Hematopoietic multipotent progenitor cell treated with erythropoietin and hydrocortisone succinate and interleukin-3 and kit ligand, for 4 days (in vitro differentiated cells): ENCODE measurements around the gene PYGB.
A peak's percentile ranks its signal among the peaks of the same experiment; 100 is the strongest.

Source experiments
- DNase-seq: peaks from one replicate; pipeline ENCODE4 v3.0.0-alpha.2; 2015

PYGB gene

GRCh38 chr20:25247956-25248785 is at the start of gene PYGB:
Gene PYGB (plus strand): TSS chr20:25248085. CDS start chr20:25248179, 94 bp downstream.
- DNase-seq = peak; percentile 90

DNA sequence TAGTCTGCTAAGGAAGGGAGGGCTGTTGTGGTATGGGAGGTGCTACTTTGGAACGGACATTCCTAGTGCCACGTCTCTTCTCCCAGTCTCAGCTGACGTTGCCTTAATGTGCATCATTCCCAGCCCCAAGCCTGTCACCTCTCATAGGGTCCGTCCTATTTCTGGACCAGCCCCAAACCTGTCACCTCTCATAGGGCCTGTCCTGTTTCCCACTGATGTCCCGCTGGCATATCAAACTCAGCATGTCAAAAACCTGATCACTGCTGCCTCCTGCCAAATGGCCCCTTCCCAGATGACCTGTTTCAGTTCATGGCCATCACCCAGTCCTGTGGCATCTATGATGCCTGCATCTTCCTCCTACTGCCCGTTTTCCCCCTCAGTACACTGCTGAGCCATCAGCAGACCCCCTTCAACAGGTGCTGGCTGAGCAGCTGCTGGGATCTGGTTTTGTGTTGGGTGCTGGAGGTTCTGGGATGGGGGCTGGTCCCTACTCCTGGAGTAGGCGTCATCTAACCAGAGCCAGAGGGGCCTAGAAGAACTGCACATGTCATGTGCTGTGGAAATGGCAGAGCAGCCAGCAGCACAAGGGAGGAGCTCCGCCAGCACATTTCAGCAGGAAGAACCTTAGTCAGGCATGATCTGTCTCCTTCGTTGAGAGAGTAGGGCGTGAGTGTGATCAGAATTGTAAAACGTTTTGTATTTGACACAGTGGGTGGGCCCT is 49.1 kb upstream of the PYGB start:
- no peak for DNase-seq

GRCh38 chr20:25199473-25200260 is 48.2 kb upstream of the PYGB start:
- DNase-seq = no peak

DNA sequence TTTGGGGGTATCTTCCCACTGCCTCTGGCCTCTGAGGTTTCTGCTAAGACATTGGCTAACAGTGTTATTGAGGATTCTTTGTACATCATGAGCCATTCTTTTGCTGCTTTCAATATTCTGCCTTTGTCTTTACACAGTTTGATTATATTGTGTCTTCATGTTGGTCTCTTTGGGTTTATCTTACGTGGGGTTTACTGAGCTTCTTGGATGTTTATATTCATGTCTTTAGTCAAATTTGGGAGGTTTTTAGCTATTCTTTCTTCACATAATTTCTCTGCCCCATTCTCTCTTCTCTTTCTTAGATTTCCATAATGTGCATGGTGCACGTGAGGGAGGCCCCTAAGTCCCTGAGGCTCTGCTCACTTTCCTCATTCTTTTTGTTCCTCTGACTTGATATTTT is 44.8 kb upstream of the PYGB start:
- no peak for DNase-seq

DNA sequence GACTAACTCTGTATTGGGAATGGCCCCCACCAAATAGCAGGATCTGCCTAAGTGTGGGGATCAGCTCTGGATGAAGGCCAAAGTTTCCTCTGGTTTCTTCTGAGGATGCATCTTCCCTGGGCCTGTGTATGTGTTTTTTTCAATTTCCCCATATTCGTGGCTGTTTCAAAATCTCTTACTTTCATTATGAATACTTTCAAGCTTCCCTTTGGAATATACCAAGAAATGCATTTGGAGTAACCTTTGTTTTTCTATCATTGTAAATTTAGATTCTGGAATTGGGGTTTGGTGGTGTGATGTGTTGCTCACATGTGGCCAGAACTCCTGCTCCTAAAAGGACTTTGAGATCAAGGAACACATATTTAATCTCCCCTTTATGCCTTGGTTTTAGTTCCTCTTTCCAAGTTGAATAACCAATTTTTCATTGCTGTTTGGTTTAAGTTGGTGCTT is 44.0 kb upstream of the PYGB start:
- peak; percentile 46 for DNase-seq

- peak; percentile 37 for DNase-seq
Measured at GRCh38 chr20:25204550-25205276, 43.2 kb upstream of the PYGB start.

DNA sequence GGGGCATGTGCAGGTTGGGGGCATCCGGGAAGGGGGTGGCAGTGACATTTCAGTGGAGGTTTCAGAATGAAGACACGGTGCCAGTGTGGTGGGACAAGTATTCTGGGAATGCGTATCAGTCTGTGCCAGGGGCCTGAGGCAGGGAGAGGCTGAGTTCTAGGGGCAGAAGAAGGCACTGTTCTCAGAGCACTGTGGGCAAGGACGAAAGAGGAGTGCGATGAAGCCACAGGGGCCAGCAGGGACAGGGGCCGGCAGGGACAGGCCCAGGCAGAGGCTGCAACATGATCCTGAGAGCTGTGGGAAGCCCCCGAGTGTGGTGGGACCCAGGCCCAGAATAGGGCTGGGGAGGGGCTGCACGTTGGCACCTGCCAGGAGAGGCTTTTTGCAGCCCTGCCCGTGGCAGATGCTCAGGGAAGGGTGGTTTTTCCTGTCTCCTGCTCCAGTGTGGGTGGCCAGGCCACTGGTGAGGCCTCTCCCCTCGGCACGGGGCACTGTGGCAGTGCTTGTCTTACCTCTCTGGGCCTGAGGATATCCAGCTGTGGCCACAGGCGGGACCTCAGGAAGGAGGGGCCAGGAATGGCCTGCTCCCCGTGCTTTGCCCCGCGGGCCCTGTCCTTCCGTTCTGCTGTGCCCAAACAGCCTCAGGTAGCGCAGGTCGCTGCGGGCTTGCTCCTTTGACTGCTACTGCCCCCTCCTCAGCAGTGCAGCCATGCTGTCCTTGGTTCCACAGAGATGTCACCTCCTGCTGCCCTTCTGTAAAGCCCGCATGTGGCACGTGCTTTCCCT is 42.4 kb upstream of the PYGB start:
- DNase-seq = no peak

DNA sequence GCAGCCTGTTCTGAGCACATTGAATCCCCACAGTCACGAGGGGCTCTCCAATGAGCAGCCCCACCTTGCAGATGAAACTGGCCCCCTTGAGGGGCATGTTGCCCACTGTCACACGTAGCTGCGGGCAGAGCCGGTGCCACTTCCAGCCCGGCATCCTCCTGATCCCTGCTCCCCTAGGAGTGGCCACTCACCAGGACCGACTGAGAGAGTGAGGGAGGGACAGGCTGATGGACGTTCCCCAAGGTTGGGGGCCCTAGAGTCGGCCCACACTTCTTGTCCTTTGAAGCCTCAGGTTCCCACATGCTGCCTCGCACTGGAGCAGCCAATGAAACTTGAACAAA is 41.9 kb upstream of the PYGB start:
- DNase-seq = no peak

DNA sequence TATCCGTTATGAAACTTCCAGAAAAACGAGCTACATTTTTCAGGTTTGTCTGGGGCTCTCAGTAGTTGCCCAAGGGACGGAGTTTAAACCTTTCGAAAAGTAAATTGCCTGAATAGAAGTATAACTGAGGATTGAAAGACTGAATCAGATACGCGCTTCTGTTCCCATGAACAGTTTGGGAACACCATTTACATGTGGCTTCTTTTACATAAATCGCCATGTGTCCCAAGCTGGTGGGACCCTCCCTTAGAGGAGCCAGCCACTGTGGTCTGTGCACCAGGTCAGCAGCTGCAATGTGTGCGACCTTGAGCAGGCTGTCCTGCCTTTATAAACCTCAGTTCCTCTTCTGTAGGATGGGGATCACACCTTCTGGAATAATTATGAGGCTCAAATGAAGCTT is 41.3 kb upstream of the PYGB start:
- no peak for DNase-seq

GRCh38 chr20:25207149-25207959 is 40.5 kb upstream of the PYGB start:
- DNase-seq = no peak

DNA sequence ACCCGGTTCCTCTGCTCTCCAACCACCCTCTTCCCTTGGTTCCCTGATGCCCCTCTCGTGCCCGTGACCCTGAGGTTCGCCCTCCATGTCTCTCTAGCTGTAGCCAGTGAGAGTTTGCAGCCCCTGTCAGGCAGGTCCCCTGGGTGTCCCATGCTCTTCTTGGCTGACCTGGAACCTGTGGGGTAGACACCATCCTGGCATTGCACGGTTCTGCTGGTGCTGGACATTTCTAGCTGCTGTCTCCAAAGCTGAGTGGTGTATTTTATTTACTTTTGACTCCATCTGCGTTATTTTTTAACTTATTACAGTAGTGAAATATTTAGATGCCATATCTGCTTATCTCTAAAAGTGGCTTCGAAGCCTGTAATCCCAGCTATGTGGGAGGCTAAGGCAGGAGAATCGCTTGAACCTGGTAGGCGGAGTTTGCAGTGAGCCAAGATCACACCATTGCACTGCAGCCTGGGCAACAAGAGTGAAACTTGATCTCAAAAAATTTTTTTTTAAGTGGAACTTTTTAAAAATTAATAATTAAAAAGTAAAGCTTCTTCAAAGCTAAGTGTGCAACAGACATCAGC is 39.8 kb upstream of the PYGB start:
- DNase-seq = no peak

- no peak for DNase-seq
Measured at GRCh38 chr20:25209400-25209799, 38.5 kb upstream of the PYGB start.

DNA sequence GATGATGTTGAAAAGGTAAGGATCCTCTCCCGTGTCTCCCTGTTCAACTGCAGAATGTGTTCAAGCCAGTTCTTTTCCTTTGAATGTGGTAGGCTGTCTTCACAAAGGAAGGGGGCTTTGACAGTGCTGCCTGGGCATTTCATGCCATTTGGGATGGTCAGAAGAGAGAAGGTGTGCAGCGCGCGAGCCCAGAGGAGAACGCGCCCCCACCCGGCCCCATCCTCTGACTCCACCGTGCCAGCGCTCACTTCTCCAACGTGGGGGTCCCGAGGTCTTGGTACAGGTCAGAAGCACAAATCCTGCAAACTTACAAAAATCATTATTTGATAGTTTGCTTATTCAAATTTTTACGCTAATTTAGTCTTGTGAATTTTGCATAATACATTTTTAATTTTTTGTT is 38.0 kb upstream of the PYGB start:
- DNase-seq = no peak

GRCh38 chr20:25211273-25211672 is 36.6 kb upstream of the PYGB start:
- DNase-seq = no peak

DNA sequence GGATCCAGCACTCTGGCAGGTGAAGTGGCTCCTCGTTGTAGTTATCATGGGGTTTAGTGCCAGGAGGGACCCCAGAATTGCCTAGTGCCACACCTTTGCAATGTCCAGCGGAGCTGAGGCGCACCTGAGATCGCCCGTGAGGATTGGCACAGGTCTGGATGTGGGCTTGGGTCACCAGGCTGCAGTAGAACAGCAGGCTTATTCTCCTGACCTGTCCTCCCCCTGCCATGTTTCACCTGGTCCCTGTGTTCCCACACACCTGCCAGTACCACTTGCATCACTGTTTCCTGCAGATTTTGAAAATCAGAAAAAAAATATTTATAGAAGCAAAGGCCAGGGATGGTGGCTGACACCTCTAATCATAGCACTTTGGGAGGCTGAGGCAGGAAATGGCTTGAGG is 35.6 kb upstream of the PYGB start:
- no peak for DNase-seq

DNA sequence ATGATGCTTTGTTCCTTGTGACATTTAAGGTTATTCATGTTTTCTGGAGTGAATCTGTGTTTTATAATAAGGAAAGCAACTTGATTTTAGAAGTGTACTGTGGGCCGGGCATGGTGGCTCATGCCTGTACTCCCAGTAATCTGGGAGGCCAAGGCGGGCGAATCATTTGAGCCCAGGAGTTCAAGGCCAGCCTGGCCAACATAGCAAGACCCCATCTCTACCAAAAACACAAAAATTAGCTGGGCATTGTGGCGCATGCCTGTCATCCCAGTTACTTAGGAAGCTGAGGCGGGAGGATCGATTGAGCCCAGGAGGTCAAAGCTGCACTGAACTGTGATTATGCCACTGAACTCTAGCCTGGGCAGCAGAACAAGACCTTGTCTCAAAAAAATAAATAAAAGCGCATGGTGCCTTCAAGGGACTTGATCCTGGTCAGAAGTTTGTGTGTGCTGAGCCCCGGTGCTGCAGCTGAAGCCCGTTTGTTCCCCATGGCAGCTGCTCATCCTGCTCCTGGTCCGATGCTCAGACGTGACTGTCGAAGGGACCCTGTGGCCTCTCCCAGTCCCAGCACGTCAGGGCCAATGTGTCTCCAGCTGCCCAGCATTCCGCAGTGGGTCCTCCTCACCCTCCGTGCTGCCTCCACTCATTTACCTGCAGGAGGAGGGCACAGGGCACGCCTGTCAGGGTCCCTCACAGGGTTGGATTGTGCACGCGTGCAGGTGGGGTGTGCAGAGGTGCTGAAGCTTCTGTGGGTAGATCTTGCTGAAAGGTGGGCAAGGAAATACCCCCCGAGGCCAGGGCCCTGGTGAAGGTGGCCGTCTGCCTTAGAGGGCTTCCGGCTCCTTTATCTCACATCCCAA is 34.1 kb upstream of the PYGB start:
- DNase-seq = no peak

DNA sequence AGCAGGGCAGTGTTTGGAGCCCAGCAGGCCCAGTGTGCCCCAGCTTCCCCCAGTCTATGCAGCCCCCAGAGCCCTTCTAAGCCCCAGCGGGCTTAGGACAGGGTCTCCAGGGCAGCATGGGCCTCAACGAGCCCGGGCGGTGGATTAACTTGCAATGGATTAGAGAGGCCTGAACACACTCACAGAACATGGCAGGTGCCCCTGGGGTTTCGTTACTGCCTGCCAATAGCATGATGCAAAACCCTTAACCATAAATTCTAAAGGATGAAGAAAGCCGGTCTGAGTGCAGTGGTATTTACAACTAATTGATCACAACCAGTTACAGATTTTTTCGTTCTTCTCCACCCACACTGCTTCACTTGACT is 33.5 kb upstream of the PYGB start:
- DNase-seq = no peak

DNA sequence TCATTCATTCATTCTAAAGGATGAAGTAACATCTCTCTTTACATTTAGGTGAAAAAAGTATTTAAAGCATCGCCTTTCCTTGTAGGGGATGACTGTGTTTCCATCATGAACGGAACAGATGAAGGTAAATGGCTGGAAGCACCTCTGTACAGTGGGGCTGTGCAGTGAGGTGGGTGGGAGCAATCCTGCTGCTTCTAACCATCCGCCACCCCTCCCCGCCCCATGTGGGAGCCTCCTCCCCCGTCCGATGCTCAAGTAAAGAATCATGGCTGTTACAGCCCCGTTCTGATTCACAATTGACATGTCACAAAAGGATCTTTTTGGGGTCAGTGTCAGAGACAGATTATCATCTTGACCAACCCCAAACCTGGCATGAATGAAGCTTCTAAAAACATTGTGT is 33.1 kb upstream of the PYGB start:
- no peak for DNase-seq

DNA sequence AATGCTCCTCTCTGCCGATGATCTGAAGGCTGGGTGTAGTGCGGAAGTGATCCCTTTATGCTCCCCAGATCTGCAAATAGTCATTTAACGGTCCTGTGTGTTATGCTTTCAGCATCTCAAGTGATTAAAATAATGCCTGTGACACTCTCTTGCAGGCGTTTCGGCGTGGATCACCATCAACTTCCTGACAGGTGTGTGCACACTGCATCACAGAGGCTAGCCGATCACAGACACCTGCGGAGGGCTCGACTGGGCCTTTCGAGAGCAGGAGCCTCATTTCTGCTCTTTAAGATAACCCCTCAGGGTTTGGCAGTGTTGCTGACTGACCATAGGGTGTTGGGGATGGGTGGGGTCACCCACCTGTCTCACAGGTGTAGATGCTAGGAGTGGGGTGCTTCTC is 32.4 kb upstream of the PYGB start:
- no peak for DNase-seq
